Fibroblast of skin of scalp (primary cell): ENCODE data around the gene MAN1C1.
"Not testable (repeated sequence)": the region's sequence is repeated elsewhere in the genome, so short reads cannot be mapped to it uniquely, and the experiment has no call there.

Experiments used
- DNase-seq: peaks from one replicate; pipeline ENCODE4 v3.0.0-alpha.2; 2013

The MAN1C1 gene

GRCh38 chr1:25583519-25584370 is 32.8 kb upstream of the MAN1C1 start:
- peak; percentile 61 for DNase-seq

GRCh38 chr1:25586181-25586588 is 30.4 kb upstream of the MAN1C1 start:
- no peak for DNase-seq

GRCh38 chr1:25587290-25587689 is 29.3 kb upstream of the MAN1C1 start:
- DNase-seq: no peak

GRCh38 chr1:25588224-25588623 is 28.4 kb upstream of the MAN1C1 start:
- DNase-seq: not testable (repeated sequence)

GRCh38 chr1:25588786-25589185 is 27.8 kb upstream of the MAN1C1 start:
- not testable (repeated sequence) for DNase-seq

- DNase-seq: no peak
Observed at GRCh38 chr1:25590096-25590824, 26.3 kb upstream of the MAN1C1 start.

GRCh38 chr1:25593861-25594260 is 22.7 kb upstream of the MAN1C1 start:
- DNase-seq: no peak

GRCh38 chr1:25594971-25595370 is 21.6 kb upstream of the MAN1C1 start:
- no peak for DNase-seq

- DNase-seq: not testable (repeated sequence)
Observed at GRCh38 chr1:25596641-25597040, 19.9 kb upstream of the MAN1C1 start.

GRCh38 chr1:25598879-25599278 is 17.7 kb upstream of the MAN1C1 start:
- no peak for DNase-seq

- no peak for DNase-seq
Observed at GRCh38 chr1:25599969-25600610, 16.5 kb upstream of the MAN1C1 start.

- DNase-seq: not testable (repeated sequence)
Observed at GRCh38 chr1:25600971-25601699, 15.5 kb upstream of the MAN1C1 start.

- DNase-seq: not testable (repeated sequence)
Observed at GRCh38 chr1:25603779-25604538, 12.6 kb upstream of the MAN1C1 start.

GRCh38 chr1:25607123-25607522 is 9.5 kb upstream of the MAN1C1 start:
- DNase-seq: no peak

GRCh38 chr1:25608488-25609178 is 8.0 kb upstream of the MAN1C1 start:
- DNase-seq: peak; percentile 76

GRCh38 chr1:25609921-25610320 is 6.7 kb upstream of the MAN1C1 start:
- peak; percentile 12 for DNase-seq

- DNase-seq: peak; percentile 28
Observed at GRCh38 chr1:25610822-25611630, 5.6 kb upstream of the MAN1C1 start.

- no peak for DNase-seq
Observed at GRCh38 chr1:25611843-25612242, 4.7 kb upstream of the MAN1C1 start.

GRCh38 chr1:25612421-25612820 is 4.2 kb upstream of the MAN1C1 start:
- DNase-seq: no peak

- no peak for DNase-seq
Observed at GRCh38 chr1:25613091-25613490, 3.5 kb upstream of the MAN1C1 start.
